ENCODE data around the gene HOXC4. TPM values are rescaled to one million over a fixed set of nuclear protein-coding genes. Genes with fewer than 3 reads are reported as not detected.
A peak's percentile ranks its signal among the peaks of the same experiment; 100 is the strongest.

HOXC4 gene
- total and polyA plus RNA-seq, 10 of the 15 experiments (the other 5 are each of a cell fraction or from before 2014, with no cell fraction given): 1.0 to 11.4 (median 4.2) TPM

DNA sequence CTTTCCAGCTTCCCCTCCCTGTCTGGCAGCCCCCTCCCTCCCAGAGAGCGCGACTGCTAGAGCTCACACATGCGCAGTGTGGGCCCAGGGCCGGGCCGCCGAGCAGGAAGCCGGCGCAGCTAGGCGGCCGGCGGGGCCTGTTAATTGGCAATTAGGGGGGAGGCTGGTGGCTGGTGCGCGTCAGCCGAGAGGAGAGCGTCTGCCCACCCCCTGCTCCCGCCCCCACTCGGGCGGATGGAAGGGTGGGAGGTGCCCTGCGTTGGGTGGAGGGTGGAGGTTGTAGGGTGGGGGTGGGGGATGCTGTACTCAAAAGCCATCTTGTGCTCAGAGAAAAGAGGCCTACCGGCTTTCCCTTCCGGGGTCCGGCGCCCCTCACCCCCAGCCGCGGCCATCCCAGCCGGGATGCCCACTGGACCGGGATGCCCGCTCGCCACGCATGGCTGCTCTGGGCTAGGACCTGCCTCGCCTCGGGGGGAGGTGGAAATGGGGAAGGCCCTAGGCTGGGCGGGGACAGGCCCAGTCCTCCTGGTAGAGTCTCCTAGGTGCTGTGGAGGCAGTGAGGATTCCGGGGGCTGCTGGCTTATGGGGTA is 35.7 kb upstream of the HOXC4 start (continued):
- TF ChIP-seq, protein P1, sequence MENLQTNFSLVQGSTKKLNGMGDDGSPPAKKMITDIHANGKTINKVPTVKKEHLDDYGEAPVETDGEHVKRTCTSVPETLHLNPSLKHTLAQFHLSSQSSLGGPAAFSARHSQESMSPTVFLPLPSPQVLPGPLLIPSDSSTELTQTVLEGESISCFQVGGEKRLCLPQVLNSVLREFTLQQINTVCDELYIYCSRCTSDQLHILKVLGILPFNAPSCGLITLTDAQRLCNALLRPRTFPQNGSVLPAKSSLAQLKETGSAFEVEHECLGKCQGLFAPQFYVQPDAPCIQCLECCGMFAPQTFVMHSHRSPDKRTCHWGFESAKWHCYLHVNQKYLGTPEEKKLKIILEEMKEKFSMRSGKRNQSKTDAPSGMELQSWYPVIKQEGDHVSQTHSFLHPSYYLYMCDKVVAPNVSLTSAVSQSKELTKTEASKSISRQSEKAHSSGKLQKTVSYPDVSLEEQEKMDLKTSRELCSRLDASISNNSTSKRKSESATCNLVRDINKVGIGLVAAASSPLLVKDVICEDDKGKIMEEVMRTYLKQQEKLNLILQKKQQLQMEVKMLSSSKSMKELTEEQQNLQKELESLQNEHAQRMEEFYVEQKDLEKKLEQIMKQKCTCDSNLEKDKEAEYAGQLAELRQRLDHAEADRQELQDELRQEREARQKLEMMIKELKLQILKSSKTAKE (IDR thresholded peaks at IDR 0.05; ENCODE audit: low read depth, poor library complexity, severe bottlenecking): no peak
- TF ChIP-seq TCF7 (IDR thresholded peaks at IDR 0.05; ENCODE audit: borderline replicate concordance) (no peak), SREBF1 (IDR thresholded peaks at IDR 0.05; ENCODE audit: low read length) (no peak), TCF12 (IDR thresholded peaks at IDR 0.05; ENCODE audit: low read depth, low read length) (peak; percentile 17; the same call in 1 of the 2 replicates), EZH2 (IDR thresholded peaks at IDR 0.05; ENCODE audit: borderline replicate concordance, control insufficient read depth, low read depth, low read length) (no peak), HDGF (IDR thresholded peaks at IDR 0.05) (no peak; the same call in 1 of the 2 replicates), BHLHE40 (IDR thresholded peaks at IDR 0.05; ENCODE audit: borderline replicate concordance in 1 of 2, low read depth in 2 of 2, low read length in 1 of 2) (peak; percentile 36 to 73; a peak in 1 of 4 replicates), SPI1 (IDR thresholded peaks at IDR 0.05; ENCODE audit: borderline replicate concordance, insufficient read depth, low read depth, low read length) (0 out of 2 replicates have a peak, but pooled peaks have one; percentile 4), RAD21 (IDR thresholded peaks at IDR 0.05; ENCODE audit: insufficient read depth, low read depth, low read length) (no peak), MEF2B (IDR thresholded peaks at IDR 0.05; ENCODE audit: partially characterized antibody, poor library complexity, severe bottlenecking) (peak; percentile 18)
- TF ChIP-seq, protein P2, sequence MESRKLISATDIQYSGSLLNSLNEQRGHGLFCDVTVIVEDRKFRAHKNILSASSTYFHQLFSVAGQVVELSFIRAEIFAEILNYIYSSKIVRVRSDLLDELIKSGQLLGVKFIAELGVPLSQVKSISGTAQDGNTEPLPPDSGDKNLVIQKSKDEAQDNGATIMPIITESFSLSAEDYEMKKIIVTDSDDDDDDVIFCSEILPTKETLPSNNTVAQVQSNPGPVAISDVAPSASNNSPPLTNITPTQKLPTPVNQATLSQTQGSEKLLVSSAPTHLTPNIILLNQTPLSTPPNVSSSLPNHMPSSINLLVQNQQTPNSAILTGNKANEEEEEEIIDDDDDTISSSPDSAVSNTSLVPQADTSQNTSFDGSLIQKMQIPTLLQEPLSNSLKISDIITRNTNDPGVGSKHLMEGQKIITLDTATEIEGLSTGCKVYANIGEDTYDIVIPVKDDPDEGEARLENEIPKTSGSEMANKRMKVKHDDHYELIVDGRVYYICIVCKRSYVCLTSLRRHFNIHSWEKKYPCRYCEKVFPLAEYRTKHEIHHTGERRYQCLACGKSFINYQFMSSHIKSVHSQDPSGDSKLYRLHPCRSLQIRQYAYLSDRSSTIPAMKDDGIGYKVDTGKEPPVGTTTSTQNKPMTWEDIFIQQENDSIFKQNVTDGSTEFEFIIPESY (IDR thresholded peaks at IDR 0.05): no peak
- TF ChIP-seq, protein P3, sequence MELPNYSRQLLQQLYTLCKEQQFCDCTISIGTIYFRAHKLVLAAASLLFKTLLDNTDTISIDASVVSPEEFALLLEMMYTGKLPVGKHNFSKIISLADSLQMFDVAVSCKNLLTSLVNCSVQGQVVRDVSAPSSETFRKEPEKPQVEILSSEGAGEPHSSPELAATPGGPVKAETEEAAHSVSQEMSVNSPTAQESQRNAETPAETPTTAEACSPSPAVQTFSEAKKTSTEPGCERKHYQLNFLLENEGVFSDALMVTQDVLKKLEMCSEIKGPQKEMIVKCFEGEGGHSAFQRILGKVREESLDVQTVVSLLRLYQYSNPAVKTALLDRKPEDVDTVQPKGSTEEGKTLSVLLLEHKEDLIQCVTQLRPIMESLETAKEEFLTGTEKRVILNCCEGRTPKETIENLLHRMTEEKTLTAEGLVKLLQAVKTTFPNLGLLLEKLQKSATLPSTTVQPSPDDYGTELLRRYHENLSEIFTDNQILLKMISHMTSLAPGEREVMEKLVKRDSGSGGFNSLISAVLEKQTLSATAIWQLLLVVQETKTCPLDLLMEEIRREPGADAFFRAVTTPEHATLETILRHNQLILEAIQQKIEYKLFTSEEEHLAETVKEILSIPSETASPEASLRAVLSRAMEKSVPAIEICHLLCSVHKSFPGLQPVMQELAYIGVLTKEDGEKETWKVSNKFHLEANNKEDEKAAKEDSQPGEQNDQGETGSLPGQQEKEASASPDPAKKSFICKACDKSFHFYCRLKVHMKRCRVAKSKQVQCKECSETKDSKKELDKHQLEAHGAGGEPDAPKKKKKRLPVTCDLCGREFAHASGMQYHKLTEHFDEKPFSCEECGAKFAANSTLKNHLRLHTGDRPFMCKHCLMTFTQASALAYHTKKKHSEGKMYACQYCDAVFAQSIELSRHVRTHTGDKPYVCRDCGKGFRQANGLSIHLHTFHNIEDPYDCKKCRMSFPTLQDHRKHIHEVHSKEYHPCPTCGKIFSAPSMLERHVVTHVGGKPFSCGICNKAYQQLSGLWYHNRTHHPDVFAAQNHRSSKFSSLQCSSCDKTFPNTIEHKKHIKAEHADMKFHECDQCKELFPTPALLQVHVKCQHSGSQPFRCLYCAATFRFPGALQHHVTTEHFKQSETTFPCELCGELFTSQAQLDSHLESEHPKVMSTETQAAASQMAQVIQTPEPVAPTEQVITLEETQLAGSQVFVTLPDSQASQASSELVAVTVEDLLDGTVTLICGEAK (IDR thresholded peaks at IDR 0.05; ENCODE audit: borderline replicate concordance): 0 out of 2 replicates have a peak, but pooled peaks have one; percentile 30
- TF ChIP-seq, protein P4, sequence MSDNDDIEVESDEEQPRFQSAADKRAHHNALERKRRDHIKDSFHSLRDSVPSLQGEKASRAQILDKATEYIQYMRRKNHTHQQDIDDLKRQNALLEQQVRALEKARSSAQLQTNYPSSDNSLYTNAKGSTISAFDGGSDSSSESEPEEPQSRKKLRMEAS (IDR thresholded peaks at IDR 0.05; ENCODE audit: low read depth, low read length): no peak
- TF ChIP-seq, protein P5, sequence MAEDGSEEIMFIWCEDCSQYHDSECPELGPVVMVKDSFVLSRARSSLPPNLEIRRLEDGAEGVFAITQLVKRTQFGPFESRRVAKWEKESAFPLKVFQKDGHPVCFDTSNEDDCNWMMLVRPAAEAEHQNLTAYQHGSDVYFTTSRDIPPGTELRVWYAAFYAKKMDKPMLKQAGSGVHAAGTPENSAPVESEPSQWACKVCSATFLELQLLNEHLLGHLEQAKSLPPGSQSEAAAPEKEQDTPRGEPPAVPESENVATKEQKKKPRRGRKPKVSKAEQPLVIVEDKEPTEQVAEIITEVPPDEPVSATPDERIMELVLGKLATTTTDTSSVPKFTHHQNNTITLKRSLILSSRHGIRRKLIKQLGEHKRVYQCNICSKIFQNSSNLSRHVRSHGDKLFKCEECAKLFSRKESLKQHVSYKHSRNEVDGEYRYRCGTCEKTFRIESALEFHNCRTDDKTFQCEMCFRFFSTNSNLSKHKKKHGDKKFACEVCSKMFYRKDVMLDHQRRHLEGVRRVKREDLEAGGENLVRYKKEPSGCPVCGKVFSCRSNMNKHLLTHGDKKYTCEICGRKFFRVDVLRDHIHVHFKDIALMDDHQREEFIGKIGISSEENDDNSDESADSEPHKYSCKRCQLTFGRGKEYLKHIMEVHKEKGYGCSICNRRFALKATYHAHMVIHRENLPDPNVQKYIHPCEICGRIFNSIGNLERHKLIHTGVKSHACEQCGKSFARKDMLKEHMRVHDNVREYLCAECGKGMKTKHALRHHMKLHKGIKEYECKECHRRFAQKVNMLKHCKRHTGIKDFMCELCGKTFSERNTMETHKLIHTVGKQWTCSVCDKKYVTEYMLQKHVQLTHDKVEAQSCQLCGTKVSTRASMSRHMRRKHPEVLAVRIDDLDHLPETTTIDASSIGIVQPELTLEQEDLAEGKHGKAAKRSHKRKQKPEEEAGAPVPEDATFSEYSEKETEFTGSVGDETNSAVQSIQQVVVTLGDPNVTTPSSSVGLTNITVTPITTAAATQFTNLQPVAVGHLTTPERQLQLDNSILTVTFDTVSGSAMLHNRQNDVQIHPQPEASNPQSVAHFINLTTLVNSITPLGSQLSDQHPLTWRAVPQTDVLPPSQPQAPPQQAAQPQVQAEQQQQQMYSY (CRISPR knock-in tag; IDR thresholded peaks at IDR 0.05): no peak

Data from GM12878 (cell line).